IPS-15b (cell line): ENCODE results near the gene RIPOR2.
A peak's percentile ranks its signal among the peaks of the same experiment; 100 is the strongest.

Source experiments
- H3K27me3 ChIP-seq: one replicate; pipeline ENCODE4 v1.6.1; 2013; ENCODE audit warnings: low read length; ENCODE audit not compliant: control insufficient read depth, insufficient read depth
- H3K36me3 ChIP-seq: one replicate; pipeline ENCODE4 v1.6.1; 2013; ENCODE audit warnings: low read length; ENCODE audit not compliant: control insufficient read depth, insufficient read depth
- H3K4me1 ChIP-seq: one replicate; pipeline ENCODE4 v1.6.1; 2013; ENCODE audit warnings: mild to moderate bottlenecking, low read length; ENCODE audit not compliant: control insufficient read depth, insufficient read depth
- H3K4me3 ChIP-seq: one replicate; pipeline ENCODE4 v1.5.1; 2013; ENCODE audit warnings: low read depth, low read length
- H3K9ac ChIP-seq: one replicate; pipeline ENCODE4 v1.6.1; 2013; ENCODE audit warnings: low read depth, mild to moderate bottlenecking, low read length
- H3K9me3 ChIP-seq: one replicate; pipeline ENCODE4 v1.6.1; 2013; ENCODE audit warnings: mild to moderate bottlenecking, low read length; ENCODE audit not compliant: control insufficient read depth, insufficient read depth

RIPOR2 gene, protein sequence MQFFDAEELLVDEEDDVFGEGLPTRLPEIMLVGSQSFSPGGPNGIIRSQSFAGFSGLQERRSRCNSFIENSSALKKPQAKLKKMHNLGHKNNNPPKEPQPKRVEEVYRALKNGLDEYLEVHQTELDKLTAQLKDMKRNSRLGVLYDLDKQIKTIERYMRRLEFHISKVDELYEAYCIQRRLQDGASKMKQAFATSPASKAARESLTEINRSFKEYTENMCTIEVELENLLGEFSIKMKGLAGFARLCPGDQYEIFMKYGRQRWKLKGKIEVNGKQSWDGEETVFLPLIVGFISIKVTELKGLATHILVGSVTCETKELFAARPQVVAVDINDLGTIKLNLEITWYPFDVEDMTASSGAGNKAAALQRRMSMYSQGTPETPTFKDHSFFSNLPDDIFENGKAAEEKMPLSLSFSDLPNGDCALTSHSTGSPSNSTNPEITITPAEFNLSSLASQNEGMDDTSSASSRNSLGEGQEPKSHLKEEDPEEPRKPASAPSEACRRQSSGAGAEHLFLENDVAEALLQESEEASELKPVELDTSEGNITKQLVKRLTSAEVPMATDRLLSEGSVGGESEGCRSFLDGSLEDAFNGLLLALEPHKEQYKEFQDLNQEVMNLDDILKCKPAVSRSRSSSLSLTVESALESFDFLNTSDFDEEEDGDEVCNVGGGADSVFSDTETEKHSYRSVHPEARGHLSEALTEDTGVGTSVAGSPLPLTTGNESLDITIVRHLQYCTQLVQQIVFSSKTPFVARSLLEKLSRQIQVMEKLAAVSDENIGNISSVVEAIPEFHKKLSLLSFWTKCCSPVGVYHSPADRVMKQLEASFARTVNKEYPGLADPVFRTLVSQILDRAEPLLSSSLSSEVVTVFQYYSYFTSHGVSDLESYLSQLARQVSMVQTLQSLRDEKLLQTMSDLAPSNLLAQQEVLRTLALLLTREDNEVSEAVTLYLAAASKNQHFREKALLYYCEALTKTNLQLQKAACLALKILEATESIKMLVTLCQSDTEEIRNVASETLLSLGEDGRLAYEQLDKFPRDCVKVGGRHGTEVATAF

DNA sequence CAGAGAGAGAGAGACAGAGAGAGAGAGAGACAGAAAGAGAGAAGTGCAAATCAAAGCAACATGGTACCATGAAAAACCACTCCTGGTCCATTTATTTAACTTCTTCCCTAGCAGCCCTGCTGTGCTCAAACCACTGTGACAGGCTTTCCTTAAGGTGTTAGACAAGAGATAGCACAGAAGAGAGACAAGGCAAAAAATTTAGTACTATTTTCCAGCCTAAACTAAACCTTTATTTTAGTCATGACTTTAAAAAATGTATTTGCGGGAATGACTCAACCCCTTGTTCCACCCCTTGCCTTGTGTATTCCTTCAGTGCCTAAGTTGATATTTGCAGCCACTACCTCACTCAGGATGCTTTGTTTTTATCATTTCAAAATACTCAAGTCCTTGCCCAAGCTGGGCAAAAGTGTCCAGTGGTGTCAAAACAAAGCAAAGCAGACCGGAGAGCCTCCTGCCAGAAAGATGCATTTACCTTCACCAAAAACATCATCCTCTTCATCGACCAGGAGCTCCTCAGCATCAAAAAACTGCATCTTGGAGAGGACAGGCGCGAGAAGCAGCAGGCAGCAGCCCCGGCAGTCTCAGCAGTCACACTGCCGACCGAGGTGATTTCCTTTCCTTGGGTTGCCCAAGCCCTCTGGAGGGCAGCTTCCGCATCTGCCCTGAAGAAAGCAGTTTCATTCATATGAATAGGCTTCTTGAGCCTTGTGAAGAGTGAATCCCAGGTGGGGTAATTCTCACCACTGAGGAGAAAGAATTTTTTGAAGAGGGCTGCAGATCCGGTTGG lies at the start of gene RIPOR2:
Gene RIPOR2 (minus strand): TSS at position 595 of the 787 bp plus-strand sequence. CDS start 62 bp downstream, at position 533.
- Histone ChIP-seq H3K9me3 (no peaks in the 10 kb centered on the region), H3K36me3 (no peaks in the 10 kb centered on the region), H3K4me3 (no peak within 1 kb of the TSS), H3K27me3 (no peaks in the 10 kb centered on the region), H3K9ac (no peak within 1 kb of the TSS), H3K4me1 (peaks cover 18% of the 10 kb centered on the region)

GRCh38 chr6:24985323-24985722 lies 49.6 kb upstream of the RIPOR2 start:
- H3K4me1 ChIP-seq, result peaks cover 36% of the 10 kb centered on the region
- no peaks in the 10 kb centered on the region for H3K27me3 ChIP-seq
- no peaks in the 10 kb centered on the region for H3K36me3 ChIP-seq
- no peaks in the 10 kb centered on the region for H3K9me3 ChIP-seq
- no peak overlapping the region for H3K9ac ChIP-seq
- no peak overlapping the region for H3K4me3 ChIP-seq

DNA sequence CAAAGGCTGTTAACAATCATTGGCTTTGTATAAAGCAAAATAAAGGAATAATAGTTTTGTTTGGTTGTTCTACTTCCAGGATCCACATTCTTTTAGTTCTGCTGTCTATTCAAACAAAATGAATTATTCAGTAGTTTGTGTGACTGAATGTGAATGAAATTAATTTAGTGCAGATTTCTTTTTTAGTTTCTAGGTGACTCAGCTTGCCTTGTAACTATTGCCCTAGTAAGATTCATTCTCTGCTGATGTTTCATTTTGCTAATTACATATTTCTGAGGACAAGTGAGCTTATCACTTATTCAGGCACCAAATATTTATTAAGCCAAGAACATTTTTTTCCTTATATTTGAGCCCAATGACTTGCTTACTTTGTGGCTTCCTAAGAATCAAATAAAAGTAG lies 46.5 kb upstream of the RIPOR2 start:
- Histone ChIP-seq H3K4me1 (peaks cover 56% of the 10 kb centered on the region), H3K36me3 (no peaks in the 10 kb centered on the region), H3K27me3 (no peaks in the 10 kb centered on the region), H3K9me3 (no peaks in the 10 kb centered on the region), H3K9ac (peak overlapping the region; percentile 76), H3K4me3 (no peak overlapping the region)

GRCh38 chr6:24981386-24981760 lies 45.6 kb upstream of the RIPOR2 start:
- Histone ChIP-seq H3K4me1 (peaks cover 56% of the 10 kb centered on the region), H3K9ac (peak overlapping the region; percentile 76), H3K9me3 (no peaks in the 10 kb centered on the region)

GRCh38 chr6:24980507-24981385 lies 45.0 kb upstream of the RIPOR2 start:
- Histone ChIP-seq H3K4me3 (peak overlapping the region; percentile 16), H3K27me3 (no peaks in the 10 kb centered on the region), H3K9me3 (no peaks in the 10 kb centered on the region), H3K36me3 (no peaks in the 10 kb centered on the region), H3K4me1 (peaks cover 53% of the 10 kb centered on the region), H3K9ac (peak overlapping the region; percentile 76)

More at GRCh38 chr6:24981386-24981760, 45.6 kb upstream of the RIPOR2 start:
- no peaks in the 10 kb centered on the region for H3K27me3 ChIP-seq
- H3K4me3 ChIP-seq, result peak overlapping the region; percentile 16
- H3K36me3 ChIP-seq, result no peaks in the 10 kb centered on the region

- H3K4me1 ChIP-seq, result peaks cover 46% of the 10 kb centered on the region
- no peak overlapping the region for H3K4me3 ChIP-seq
- H3K27me3 ChIP-seq, result no peaks in the 10 kb centered on the region
- no peak overlapping the region for H3K9ac ChIP-seq
- no peaks in the 10 kb centered on the region for H3K9me3 ChIP-seq
- no peaks in the 10 kb centered on the region for H3K36me3 ChIP-seq
Measured at GRCh38 chr6:24979176-24979575, 43.4 kb upstream of the RIPOR2 start.

GRCh38 chr6:24974182-24975171 lies 38.7 kb upstream of the RIPOR2 start:
- Histone ChIP-seq H3K36me3 (no peaks in the 10 kb centered on the region), H3K27me3 (no peaks in the 10 kb centered on the region), H3K4me3 (no peak overlapping the region), H3K4me1 (peaks cover 11% of the 10 kb centered on the region), H3K9ac (no peak overlapping the region), H3K9me3 (no peaks in the 10 kb centered on the region)

- H3K9ac ChIP-seq, result no peak overlapping the region
- H3K9me3 ChIP-seq, result no peaks in the 10 kb centered on the region
- no peaks in the 10 kb centered on the region for H3K27me3 ChIP-seq
- no peaks in the 10 kb centered on the region for H3K36me3 ChIP-seq
- no peak overlapping the region for H3K4me3 ChIP-seq
- peaks cover 5% of the 10 kb centered on the region for H3K4me1 ChIP-seq
Measured at GRCh38 chr6:24972311-24972958, 36.7 kb upstream of the RIPOR2 start.

DNA sequence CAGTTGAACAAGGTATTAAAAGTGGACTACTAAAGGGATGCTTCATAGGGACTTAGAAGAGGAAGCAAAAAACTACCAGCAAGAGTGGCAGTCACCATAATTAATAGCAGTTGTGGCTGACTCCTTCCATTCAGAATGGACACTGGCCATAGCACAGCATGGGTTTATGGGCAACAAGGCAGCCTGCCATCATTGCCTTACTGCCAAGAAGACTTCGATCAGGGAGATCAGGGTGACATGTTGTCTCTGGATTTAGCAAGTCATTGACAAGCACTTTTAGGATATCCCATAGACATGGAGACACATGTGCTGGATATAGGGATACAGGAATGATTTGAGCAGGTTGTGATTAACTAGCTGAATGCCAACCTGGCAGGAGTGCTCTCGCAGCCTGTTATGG lies 35.3 kb upstream of the RIPOR2 start:
- Histone ChIP-seq H3K27me3 (no peaks in the 10 kb centered on the region), H3K36me3 (no peaks in the 10 kb centered on the region), H3K9me3 (no peaks in the 10 kb centered on the region), H3K9ac (no peak overlapping the region), H3K4me3 (no peak overlapping the region), H3K4me1 (peaks cover 5% of the 10 kb centered on the region)
